ENCODE results near the gene RTL5. TPM values are rescaled to one million over a fixed set of nuclear protein-coding genes. Genes with fewer than 3 reads are reported as not detected.

RTL5 gene
- total and polyA plus RNA-seq, 2 experiments from 2014 or later, result 1.5 to 1.8 TPM

GRCh38 chrX:72094894-72095293 lies 36.8 kb downstream of the RTL5 start:
- no peak for DNase-seq
- TF ChIP-seq EZH2 (IDR thresholded peaks at IDR 0.05; ENCODE audit: insufficient read depth, poor library complexity, severe bottlenecking), result no peak
- no peak for TF ChIP-seq EZH2phosphoT487 (IDR thresholded peaks at IDR 0.05; ENCODE audit: insufficient read depth, low read depth)
- H3K9me2 ChIP-seq (ENCODE audit: insufficient read depth), result no peaks in the 10 kb centered on the region
- H3K4me3 ChIP-seq, result no peak overlapping the region
- H3K36me3 ChIP-seq (ENCODE audit: low read depth), result no peaks in the 10 kb centered on the region
- no peaks in the 10 kb centered on the region for H3K4me1 ChIP-seq (ENCODE audit: insufficient read depth)
- H3K9ac ChIP-seq, result no peak overlapping the region
- H3F3A ChIP-seq (ENCODE audit: insufficient read depth), result no peaks in the 10 kb centered on the region
- no peaks in the 10 kb centered on the region for H3K79me2 ChIP-seq (ENCODE audit: insufficient read depth)
- no peak overlapping the region for H3K4me2 ChIP-seq (ENCODE audit: unreplicated experiment)
- in situ Hi-C loops (cut with MboI), result no loop called here
- 63 to 64% methylated on average over 4 of the region's 4 CpGs for WGBS, 2 experiments (ENCODE audit: low coverage in 1 of 2, low lambda C conversion rate in 2 of 2, missing lambda C conversion rate in 2 of 2)
- no peak overlapping the region for H3K27ac ChIP-seq
- no peaks in the 10 kb centered on the region for H4K20me1 ChIP-seq (ENCODE audit: insufficient read depth)
- no peaks in the 10 kb centered on the region for H3K27me3 ChIP-seq (replicated peaks; ENCODE audit: insufficient read depth)
- H2AFZ ChIP-seq, result no peak overlapping the region
- no peaks in the 10 kb centered on the region for H3K9me3 ChIP-seq (ENCODE audit: low read depth)

GRCh38 chrX:72089254-72089653 lies 42.5 kb downstream of the RTL5 start:
- Histone ChIP-seq H3K27me3 (replicated peaks; ENCODE audit: insufficient read depth) (no peaks in the 10 kb centered on the region), H4K20me1 (ENCODE audit: insufficient read depth) (no peaks in the 10 kb centered on the region), H3K9me2 (ENCODE audit: insufficient read depth) (no peaks in the 10 kb centered on the region), H3K36me3 (ENCODE audit: low read depth) (no peaks in the 10 kb centered on the region), H3K4me3 (no peak overlapping the region), H3F3A (ENCODE audit: insufficient read depth) (no peaks in the 10 kb centered on the region), H2AFZ (no peak overlapping the region), H3K4me2 (ENCODE audit: unreplicated experiment) (no peak overlapping the region), H3K9ac (no peak overlapping the region), H3K4me1 (ENCODE audit: insufficient read depth) (no peaks in the 10 kb centered on the region), H3K9me3 (ENCODE audit: low read depth) (no peaks in the 10 kb centered on the region), H3K79me2 (ENCODE audit: insufficient read depth) (no peaks in the 10 kb centered on the region), H3K27ac (no peak overlapping the region)
- DNase-seq, result no peak
- WGBS, 2 experiments (ENCODE audit: low coverage in 1 of 2, low lambda C conversion rate in 2 of 2, missing lambda C conversion rate in 2 of 2), result 92 to 97% methylated on average over 3 of the region's 3 CpGs
- TF ChIP-seq EZH2phosphoT487 (IDR thresholded peaks at IDR 0.05; ENCODE audit: insufficient read depth, low read depth) (no peak), EZH2 (IDR thresholded peaks at IDR 0.05; ENCODE audit: insufficient read depth, poor library complexity, severe bottlenecking) (no peak)
- in situ Hi-C loops (cut with MboI), result no loop called here

- Histone ChIP-seq H3K4me3 (no peak overlapping the region), H4K20me1 (ENCODE audit: insufficient read depth) (no peaks in the 10 kb centered on the region), H3K4me2 (ENCODE audit: unreplicated experiment) (no peak overlapping the region), H3K79me2 (ENCODE audit: insufficient read depth) (no peaks in the 10 kb centered on the region), H3K4me1 (ENCODE audit: insufficient read depth) (no peaks in the 10 kb centered on the region), H2AFZ (no peak overlapping the region), H3K27me3 (replicated peaks; ENCODE audit: insufficient read depth) (no peaks in the 10 kb centered on the region), H3F3A (ENCODE audit: insufficient read depth) (no peaks in the 10 kb centered on the region), H3K9me3 (ENCODE audit: low read depth) (no peaks in the 10 kb centered on the region), H3K9ac (no peak overlapping the region), H3K36me3 (ENCODE audit: low read depth) (no peaks in the 10 kb centered on the region), H3K9me2 (ENCODE audit: insufficient read depth) (no peaks in the 10 kb centered on the region), H3K27ac (no peak overlapping the region)
- DNase-seq, result no peak
- TF ChIP-seq EZH2 (IDR thresholded peaks at IDR 0.05; ENCODE audit: insufficient read depth, poor library complexity, severe bottlenecking) (no peak), EZH2phosphoT487 (IDR thresholded peaks at IDR 0.05; ENCODE audit: insufficient read depth, low read depth) (no peak)
- WGBS, 2 experiments (ENCODE audit: low coverage in 1 of 2, low lambda C conversion rate in 2 of 2, missing lambda C conversion rate in 2 of 2), result 67 to 78% methylated on average over 6 of the region's 6 CpGs
- in situ Hi-C loops (cut with MboI), result no loop called here
Observed at GRCh38 chrX:72088761-72089160, 43.0 kb downstream of the RTL5 start.

- no peak overlapping the region for H3K27ac ChIP-seq
- no peak overlapping the region for H2AFZ ChIP-seq
- in situ Hi-C loops (cut with MboI), result no loop called here
- H3K4me1 ChIP-seq (ENCODE audit: insufficient read depth), result no peaks in the 10 kb centered on the region
- DNase-seq, result no peak
- H3K9ac ChIP-seq, result no peak overlapping the region
- no peaks in the 10 kb centered on the region for H3K27me3 ChIP-seq (replicated peaks; ENCODE audit: insufficient read depth)
- TF ChIP-seq EZH2 (IDR thresholded peaks at IDR 0.05; ENCODE audit: insufficient read depth, poor library complexity, severe bottlenecking), result no peak
- no peaks in the 10 kb centered on the region for H3K36me3 ChIP-seq (ENCODE audit: low read depth)
- 94 to 100% methylated on average over 1 of the region's 1 CpG for WGBS, 2 experiments (ENCODE audit: low coverage in 1 of 2, low lambda C conversion rate in 2 of 2, missing lambda C conversion rate in 2 of 2)
- H3F3A ChIP-seq (ENCODE audit: insufficient read depth), result no peaks in the 10 kb centered on the region
- H3K4me3 ChIP-seq, result no peak overlapping the region
- no peaks in the 10 kb centered on the region for H4K20me1 ChIP-seq (ENCODE audit: insufficient read depth)
- no peaks in the 10 kb centered on the region for H3K9me2 ChIP-seq (ENCODE audit: insufficient read depth)
- H3K9me3 ChIP-seq (ENCODE audit: low read depth), result no peaks in the 10 kb centered on the region
- no peaks in the 10 kb centered on the region for H3K79me2 ChIP-seq (ENCODE audit: insufficient read depth)
- H3K4me2 ChIP-seq (ENCODE audit: unreplicated experiment), result no peak overlapping the region
Observed at GRCh38 chrX:72086995-72087394, 44.7 kb downstream of the RTL5 start.

GRCh38 chrX:72084114-72084513 lies 47.6 kb downstream of the RTL5 start:
- Histone ChIP-seq H3K36me3 (ENCODE audit: low read depth) (no peaks in the 10 kb centered on the region), H2AFZ (no peak overlapping the region), H3K4me3 (no peak overlapping the region), H3K27me3 (replicated peaks; ENCODE audit: insufficient read depth) (no peaks in the 10 kb centered on the region), H3K79me2 (ENCODE audit: insufficient read depth) (no peaks in the 10 kb centered on the region), H3K4me2 (ENCODE audit: unreplicated experiment) (no peak overlapping the region), H3K27ac (no peak overlapping the region), H3F3A (ENCODE audit: insufficient read depth) (no peaks in the 10 kb centered on the region), H3K4me1 (ENCODE audit: insufficient read depth) (no peaks in the 10 kb centered on the region), H3K9ac (no peak overlapping the region), H3K9me3 (ENCODE audit: low read depth) (no peaks in the 10 kb centered on the region), H4K20me1 (ENCODE audit: insufficient read depth) (no peaks in the 10 kb centered on the region), H3K9me2 (ENCODE audit: insufficient read depth) (no peaks in the 10 kb centered on the region)
- TF ChIP-seq EZH2 (IDR thresholded peaks at IDR 0.05; ENCODE audit: insufficient read depth, poor library complexity, severe bottlenecking) (no peak), EZH2phosphoT487 (IDR thresholded peaks at IDR 0.05; ENCODE audit: insufficient read depth, low read depth) (no peak)
- in situ Hi-C loops (cut with MboI), result no loop called here
- DNase-seq, result no peak
- 100% methylated on average over 1 of the region's 1 CpG; no CpG with 5 or more reads in 1 of the 2 experiments for WGBS, 2 experiments (ENCODE audit: low coverage in 1 of 2, low lambda C conversion rate in 2 of 2, missing lambda C conversion rate in 2 of 2)
